Stimulated activated CD4-positive, alpha-beta T cell treated with anti-CD3 and anti-CD28 coated beads, Interleukin-2, amount 100 ng/mL, for 48 hours (primary cell): Measurements from ENCODE around the gene TPRG1L.

Source experiments
- DNase-seq, 2 donors: peaks; one replicate each; pipeline ENCODE4 v3.0.0-alpha.2; 2020

The TPRG1L gene

DNA sequence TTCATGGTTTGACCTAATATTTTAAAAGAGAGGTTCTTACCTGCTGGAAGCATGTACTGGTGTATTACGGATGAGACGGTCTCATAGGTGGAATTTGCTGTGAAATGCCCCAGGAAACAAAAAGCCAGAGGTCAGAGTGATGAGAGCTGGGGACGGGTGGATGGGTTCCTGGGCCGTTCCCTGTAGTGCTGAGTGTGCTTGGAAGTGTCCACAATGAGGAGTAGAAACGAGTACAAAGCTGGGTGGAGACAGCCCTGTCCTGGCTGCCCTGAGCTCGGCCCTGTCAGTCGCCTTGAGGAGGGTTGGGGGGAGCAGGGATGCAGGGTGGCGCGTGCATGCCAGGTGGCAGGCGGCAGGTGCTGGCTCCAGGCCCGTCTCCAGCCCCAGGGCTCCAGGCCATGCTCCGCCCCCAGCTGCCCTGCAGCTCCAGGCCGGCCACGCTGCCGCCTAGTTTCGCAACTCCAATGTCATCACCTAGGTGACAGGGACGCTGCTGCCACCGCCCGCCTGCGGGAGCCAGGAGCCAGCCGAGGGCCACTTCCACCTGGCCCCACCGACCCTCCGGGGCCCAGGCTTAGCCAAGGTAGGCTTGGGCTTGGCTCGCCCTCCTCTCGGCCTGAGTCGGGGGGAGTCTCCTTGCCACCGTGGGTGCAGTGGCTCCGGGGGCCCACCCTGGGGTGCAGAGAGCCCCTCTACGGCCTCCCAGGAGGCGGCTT, 43.9 kb downstream of the TPRG1L start:
- DNase-seq = no peak

- no peak for DNase-seq
These were observed 44.6 kb downstream of the TPRG1L start for GRCh38 chr1:3669421-3669821.

- DNase-seq = no peak
These were observed 45.2 kb downstream of the TPRG1L start for GRCh38 chr1:3669971-3670431.

GRCh38 chr1:3670823-3671265, 46.0 kb downstream of the TPRG1L start:
- DNase-seq = no peak

DNA sequence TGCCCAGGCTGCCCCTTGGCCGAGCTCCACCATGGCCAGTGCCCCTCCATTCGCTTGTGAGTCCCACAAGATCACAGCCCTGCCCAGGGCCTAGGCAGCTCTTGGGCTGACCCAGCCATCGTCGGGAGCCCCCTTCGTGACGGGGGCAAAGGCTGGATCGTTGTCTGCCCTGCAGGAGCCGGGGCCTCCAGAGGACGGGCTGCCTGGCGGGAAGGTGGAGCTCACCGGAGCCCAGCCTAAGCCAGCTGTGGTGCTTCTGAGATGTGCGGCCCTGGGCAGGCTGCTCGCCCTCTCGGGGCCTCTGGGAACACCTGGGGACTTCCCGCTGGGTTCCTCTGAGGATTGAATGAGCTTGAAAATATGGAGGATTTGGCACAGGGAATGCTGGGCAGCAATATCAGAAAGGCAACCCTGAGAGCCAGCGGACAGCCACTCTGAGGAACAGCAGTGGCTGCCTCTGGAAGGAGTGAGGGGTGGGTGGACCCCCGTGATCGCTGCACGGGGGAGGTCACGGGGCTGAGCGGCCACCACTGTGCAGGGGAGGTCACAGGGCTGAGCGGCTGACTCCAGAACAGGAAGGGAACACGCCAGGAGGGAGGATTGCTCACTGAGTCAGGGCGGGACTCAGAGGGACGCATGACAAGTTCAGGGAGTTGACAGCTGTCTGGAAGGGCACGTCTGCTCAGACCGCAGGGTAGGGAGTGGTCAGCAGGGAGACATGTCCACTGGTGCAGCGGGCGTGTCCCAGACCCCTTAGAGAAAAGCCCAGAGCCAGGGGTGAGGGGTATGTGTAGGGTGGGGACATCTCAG, 46.8 kb downstream of the TPRG1L start:
- no peak for DNase-seq

DNA sequence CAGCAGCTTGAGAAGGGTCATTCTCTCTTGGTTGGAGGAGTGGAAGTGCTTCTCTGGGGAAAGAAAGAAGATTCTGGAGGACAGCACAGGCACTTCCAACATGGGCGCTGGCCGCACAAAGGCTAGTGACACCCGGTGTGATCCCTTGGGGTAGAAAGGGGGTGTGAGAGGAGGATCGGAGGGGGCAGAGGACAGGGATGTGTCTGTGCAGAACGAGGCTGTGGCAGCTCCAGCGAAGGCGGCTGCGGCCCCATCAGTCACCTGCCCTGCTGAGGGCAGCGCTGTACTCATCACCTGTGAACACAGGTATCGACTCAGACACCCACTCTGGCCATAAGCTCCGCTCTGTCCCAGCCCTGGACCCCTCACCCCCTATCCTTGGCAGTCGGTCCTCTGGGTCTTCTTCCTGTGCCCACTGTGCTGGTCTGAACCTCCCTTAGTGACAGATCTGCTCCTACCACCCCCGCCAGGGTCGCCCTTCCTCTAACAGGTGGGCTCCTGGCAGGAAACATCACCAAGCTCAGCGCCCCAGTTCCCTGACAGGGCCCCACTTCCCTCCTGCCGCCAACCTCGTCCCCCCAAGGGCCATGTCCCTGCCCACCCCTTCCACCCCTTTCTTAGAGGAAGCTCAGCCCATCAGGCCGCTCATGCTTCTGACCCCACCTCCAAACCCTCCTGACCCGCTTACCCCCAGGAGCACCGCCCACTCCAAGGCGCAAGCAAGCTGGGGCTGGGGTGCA, 47.6 kb downstream of the TPRG1L start:
- no peak for DNase-seq

GRCh38 chr1:3672971-3673361, 48.2 kb downstream of the TPRG1L start:
- DNase-seq = no peak

DNA sequence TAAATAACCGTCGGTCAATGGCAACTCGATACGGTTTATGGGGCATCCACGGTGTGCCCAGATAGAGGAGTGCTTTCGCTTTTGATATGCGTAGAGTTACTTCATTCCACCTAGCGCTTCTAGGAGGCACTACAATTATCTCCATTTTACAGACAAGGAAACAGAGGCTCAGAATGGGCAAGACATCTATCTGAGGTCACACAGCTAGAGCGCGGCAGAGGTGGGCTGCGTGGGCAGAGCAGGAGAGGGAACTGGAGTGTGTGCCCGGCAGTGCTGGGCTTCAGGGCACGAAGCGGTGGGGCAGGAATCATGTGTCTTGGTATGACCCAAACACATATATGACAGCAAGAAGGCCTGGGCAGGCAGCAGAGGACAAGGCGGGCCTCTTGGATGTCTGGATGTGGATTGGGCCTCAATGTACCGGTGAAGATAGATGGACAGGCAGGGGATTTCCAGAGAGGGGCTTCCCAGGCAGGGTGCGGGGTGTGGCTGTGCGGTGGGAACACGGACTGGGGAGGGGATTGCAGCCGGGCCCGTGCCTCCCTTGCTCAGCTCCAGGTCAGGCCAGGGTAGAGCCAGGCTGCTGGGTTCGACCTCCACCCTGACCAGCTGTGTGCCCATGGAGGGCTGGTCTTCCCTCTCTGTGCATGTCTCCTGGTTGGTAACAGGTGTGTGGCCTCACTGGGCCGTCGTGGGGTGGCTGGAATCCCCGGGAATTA, 48.7 kb downstream of the TPRG1L start:
- DNase-seq = no peak

DNA sequence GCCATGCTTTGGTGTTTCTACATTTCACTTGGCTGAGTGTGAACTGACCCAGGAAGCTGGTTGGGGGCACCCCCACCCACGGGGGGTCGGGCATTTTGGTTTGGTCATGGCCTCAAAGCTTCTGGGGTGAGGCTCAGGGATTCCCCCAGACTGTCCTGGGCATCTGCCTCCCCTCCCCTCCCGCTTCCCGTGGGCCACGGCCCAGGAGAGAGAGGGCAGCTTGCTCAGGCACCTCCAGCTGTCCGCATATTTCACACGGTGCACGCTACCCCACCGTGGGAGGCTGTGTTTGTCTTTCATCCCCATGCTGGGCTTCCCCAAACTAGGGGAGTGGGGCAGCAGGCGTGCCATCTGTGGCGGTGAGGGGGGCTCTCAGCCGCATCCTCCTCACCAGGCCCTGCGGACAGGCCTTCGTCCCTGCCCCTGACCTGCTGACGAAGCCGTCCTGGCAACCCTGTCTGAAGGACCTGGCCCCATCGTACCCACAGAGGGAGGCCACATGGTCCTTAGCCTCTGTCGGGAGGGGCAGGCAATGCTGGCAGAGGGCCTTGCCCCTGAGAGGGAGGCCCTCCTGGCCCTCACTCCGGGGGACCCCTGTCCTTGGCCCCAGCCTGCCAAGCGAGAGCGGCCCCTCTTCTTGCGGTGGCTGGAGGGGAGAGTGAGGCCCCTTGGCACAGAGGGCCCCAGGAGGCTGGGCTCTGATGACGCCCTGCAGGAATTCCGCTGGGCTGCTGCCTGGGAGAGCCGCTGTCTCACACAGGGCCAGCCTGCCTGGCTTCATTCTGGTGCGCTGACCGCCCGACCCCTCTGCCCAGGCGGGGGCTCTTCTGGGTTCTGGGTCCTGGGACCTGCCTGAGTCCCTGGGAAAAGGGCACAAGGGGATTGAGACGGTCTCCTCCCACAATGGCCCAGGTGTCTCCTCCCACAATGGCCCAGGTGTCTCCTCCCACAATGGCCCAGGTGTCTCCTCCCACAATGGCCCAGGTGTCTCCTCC, 49.6 kb downstream of the TPRG1L start:
- no peak for DNase-seq

GRCh38 chr1:3675436-3675835, 50.6 kb downstream of the TPRG1L start:
- no peak for DNase-seq

GRCh38 chr1:3676581-3677470, 52.0 kb downstream of the TPRG1L start:
- DNase-seq = no peak

DNA sequence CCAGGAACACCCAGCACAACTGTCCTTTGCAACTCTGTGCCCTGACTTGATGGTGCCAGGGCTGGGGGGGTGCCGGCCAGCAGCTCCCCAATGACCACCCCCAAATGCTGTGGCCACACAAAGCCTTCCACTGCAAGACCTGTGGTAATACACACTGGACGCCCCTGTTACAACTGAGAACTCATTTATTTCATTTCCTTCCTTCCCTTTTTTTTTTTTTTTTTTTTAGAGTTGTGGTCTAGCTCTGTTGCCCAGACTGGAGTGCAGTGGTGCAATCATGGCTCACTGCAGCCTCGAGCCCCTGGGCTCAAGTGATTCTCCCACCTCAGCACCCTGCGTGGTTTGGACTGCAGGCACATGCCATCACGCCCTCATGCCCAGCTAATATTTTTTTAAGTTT, 52.7 kb downstream of the TPRG1L start:
- DNase-seq = no peak

DNA sequence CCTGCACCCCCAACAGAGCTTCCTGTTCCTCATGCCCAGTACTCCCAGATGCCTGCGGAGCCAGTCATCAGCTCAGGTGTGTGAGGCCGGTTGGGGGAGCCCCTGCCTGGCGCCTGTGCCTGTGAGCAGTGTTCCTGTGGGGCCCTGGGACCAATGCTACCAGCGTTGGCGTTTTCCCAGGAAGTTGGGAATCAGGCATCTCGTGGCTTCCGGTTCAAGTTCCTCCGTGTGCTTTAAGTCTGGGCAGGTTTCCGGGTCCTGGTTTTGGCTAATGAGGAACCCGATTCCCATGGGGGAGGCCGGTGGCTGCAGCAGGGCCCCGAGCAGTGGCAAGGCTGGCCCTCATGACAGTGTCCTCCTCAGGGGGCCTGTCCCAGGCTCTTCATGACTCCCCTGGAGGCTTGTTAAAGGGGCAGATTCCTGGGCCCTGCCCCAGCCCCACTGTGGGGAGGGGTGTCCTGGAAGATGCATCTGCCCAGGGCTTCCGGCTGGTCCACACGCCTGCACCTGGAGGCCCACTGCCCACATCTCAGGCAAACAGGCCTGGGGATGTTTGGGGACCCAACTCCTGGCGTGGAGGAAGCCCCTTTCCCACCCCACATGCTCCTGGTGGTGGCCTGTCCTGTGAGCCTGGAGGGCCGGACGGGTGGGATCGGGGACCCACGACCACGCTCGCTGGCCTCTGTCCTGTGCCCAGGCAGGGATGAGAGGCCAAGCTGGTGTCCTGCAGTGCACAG, 53.7 kb downstream of the TPRG1L start:
- no peak for DNase-seq

DNA sequence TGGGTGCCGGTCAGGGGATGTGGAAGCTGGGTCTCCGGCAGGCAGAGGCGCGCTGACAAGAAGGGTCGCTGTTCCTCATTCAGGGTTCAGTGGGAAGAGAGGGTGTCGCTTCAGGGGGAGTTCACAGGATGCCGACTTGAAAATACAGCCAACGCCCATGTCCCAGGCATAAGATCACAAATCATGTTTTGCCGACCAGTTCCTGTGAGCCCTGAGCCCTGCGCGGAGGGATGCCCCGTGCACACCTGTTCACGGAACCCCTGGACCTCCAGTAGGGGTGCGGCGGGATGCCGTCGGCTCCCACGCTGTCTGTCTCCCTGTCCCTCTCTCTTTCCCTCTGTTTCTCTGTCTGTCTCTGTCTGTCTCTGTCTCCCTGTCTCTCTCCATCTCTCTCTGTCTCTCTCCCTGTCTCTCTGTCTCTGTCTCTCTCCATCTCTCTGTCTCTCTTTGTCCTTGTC, 54.3 kb downstream of the TPRG1L start:
- no peak for DNase-seq
